SK-N-SH (cell line): ENCODE data around the gene INPP5E. TPM values are rescaled to one million over a fixed set of nuclear protein-coding genes. Genes with fewer than 3 reads are reported as not detected.

ENCODE experiments used
- CTCF ChIA-PET: fragments of 300-600, 350-600 bp; formaldehyde crosslinking; extraction: SDS; loops from one replicate; lab custom pipeline; 2021; lab: Yijun Ruan, JAX
- POLR2A ChIA-PET: fragments of 350-600 bp; sonication (Branson Sonifier 250); formaldehyde crosslinking; extraction: SDS; loops from one replicate; lab custom pipeline; 2020; ENCODE audit warnings: antibody characterized with exemption, inconsistent platforms; lab: Yijun Ruan, JAX
- DNase-seq: peaks from one replicate; pipeline ENCODE4 v3.0.0; 2012
- H2AFZ ChIP-seq: fragments of 200-600 bp; sonication (generic); 2 replicates; pipeline ENCODE4 v1.8.1; 2016; ENCODE audit warnings: antibody characterized with exemption, mild to moderate bottlenecking, low read depth
- H3F3A ChIP-seq: fragments of 200-600 bp; sonication (generic); replicated peaks from 2 replicates; pipeline ENCODE3; 2016; ENCODE audit warnings: antibody characterized with exemption, mild to moderate bottlenecking; ENCODE audit not compliant: insufficient read depth
- H3K27ac ChIP-seq, 2 experiments: fragments of 200-500 bp in 1 of 2; fragments of 200-600 bp in 1 of 2; sonication (Bioruptor generic) in 1 of 2; sonication (generic), shearing (Covaris generic) in 1 of 2; 2 replicates each; pipeline versions ENCODE4 v1.5.1 to v1.6.1; 2014 to 2016; ENCODE audit warnings: low read depth in 2 of 2, inconsistent platforms in 1 of 2, low read length in 1 of 2, mild to moderate bottlenecking in 1 of 2, mixed read lengths in 1 of 2
- H3K27me3 ChIP-seq: fragments of 200-600 bp; sonication (generic), shearing (Covaris generic); 2 replicates; pipeline ENCODE4 v1.6.1; 2016; ENCODE audit warnings: mixed run types; ENCODE audit not compliant: insufficient read depth
- H3K36me3 ChIP-seq, 2 experiments: fragments of 200-500 bp in 1 of 2; fragments of 200-600 bp in 1 of 2; sonication (Bioruptor generic) in 1 of 2; sonication (generic) in 1 of 2; replicated peaks in 1 of 2; 2 replicates each; pipeline versions ENCODE3 to v1.5.1; 2014 to 2016; ENCODE audit warnings: low read length in 1 of 2, mild to moderate bottlenecking in 1 of 2; ENCODE audit not compliant: insufficient read depth in 2 of 2, control insufficient read depth in 1 of 2
- H3K4me1 ChIP-seq, 2 experiments: fragments of 200-500 bp in 1 of 2; fragments of 200-600 bp in 1 of 2; sonication (Bioruptor generic) in 1 of 2; sonication (generic), shearing (Covaris generic) in 1 of 2; 2 replicates each; pipeline versions ENCODE4 v1.5.1 to v1.6.1; 2014 to 2016; ENCODE audit warnings: low read depth in 1 of 2, low read length in 1 of 2, mixed run types in 1 of 2; ENCODE audit not compliant: insufficient read depth in 2 of 2, control insufficient read depth in 1 of 2
- H3K4me2 ChIP-seq: fragments of 200-600 bp; sonication (generic), shearing (Covaris generic); 2 replicates; pipeline ENCODE4 v1.6.1; 2017; ENCODE audit warnings: mixed run types
- H3K4me3 ChIP-seq, 2 experiments: fragments of 200-500 bp in 1 of 2; fragments of 200-600 bp in 1 of 2; sonication (Bioruptor generic) in 1 of 2; sonication (generic), shearing (Covaris generic) in 1 of 2; 2 replicates each; pipeline versions ENCODE4 v1.5.1 to v1.8.1; 2014 to 2016; ENCODE audit warnings: low read depth in 2 of 2, inconsistent platforms in 1 of 2, low read length in 1 of 2, mild to moderate bottlenecking in 1 of 2, mixed read lengths in 1 of 2, moderate library complexity in 1 of 2
- H3K79me2 ChIP-seq: fragments of 200-600 bp; sonication (generic); 2 replicates; pipeline ENCODE4 v1.8.1; 2017; ENCODE audit warnings: mild to moderate bottlenecking; ENCODE audit not compliant: insufficient read depth
- H3K9ac ChIP-seq: fragments of 200-600 bp; sonication (generic); 2 replicates; pipeline ENCODE4 v1.6.1; 2017; ENCODE audit warnings: mixed run types
- H3K9me2 ChIP-seq: fragments of 200-600 bp; sonication (generic); 2 replicates; pipeline ENCODE4 v1.6.1; 2017; ENCODE audit warnings: mixed run types
- H3K9me3 ChIP-seq: fragments of 200-600 bp; sonication (generic); 2 replicates; pipeline ENCODE4 v1.6.1; 2017; ENCODE audit warnings: mixed run types, mild to moderate bottlenecking, moderate library complexity
- H4K20me1 ChIP-seq: fragments of 200-600 bp; sonication (generic); 2 replicates; pipeline ENCODE4 v1.6.1; 2017; ENCODE audit warnings: mild to moderate bottlenecking, mixed run types; ENCODE audit not compliant: insufficient read depth
- CTCF ChIP-seq: fragments of 200-600 bp; sonication (generic); IDR thresholded peaks from 2 replicates; pipeline ENCODE4 v1.6.1; 2017; ENCODE audit warnings: antibody characterized with exemption, mild to moderate bottlenecking, moderate library complexity
- FOXM1 ChIP-seq: IDR thresholded peaks from 2 replicates; pipeline ENCODE4 v1.4.0; 2012; ENCODE audit warnings: low read depth, mild to moderate bottlenecking
- GABPA ChIP-seq: IDR thresholded peaks from 2 replicates; pipeline ENCODE4 v1.4.0; 2012; ENCODE audit warnings: low read depth, mild to moderate bottlenecking
- GATA2 ChIP-seq: sonication (generic); formaldehyde crosslinking; IDR thresholded peaks from 2 replicates; pipeline ENCODE4 v1.5.0; 2020; ENCODE audit warnings: mild to moderate bottlenecking, missing genetic modification reagents
- MEF2A ChIP-seq: IDR thresholded peaks from 2 replicates; pipeline ENCODE4 v1.4.0; 2012; ENCODE audit warnings: low read depth, borderline replicate concordance
- NFIC ChIP-seq: IDR thresholded peaks from 2 replicates; pipeline ENCODE4 v1.4.0; 2012; ENCODE audit warnings: borderline replicate concordance
- RAD21 ChIP-seq: IDR thresholded peaks from 2 replicates; pipeline ENCODE4 v1.6.1; 2012; ENCODE audit warnings: mild to moderate bottlenecking, low read length
- SMC3 ChIP-seq: IDR thresholded peaks from 2 replicates; pipeline ENCODE4 v1.6.1; 2012; ENCODE audit warnings: low read depth, low read length, improper control_type of control experiment
- TAF1 ChIP-seq: IDR thresholded peaks from 2 replicates; pipeline ENCODE4 v1.6.1; 2012; ENCODE audit warnings: low read depth, mild to moderate bottlenecking, low read length, moderate library complexity, borderline replicate concordance
- TEAD4 ChIP-seq: IDR thresholded peaks from 2 replicates; pipeline ENCODE4 v1.4.0; 2012; ENCODE audit warnings: mild to moderate bottlenecking, borderline replicate concordance; ENCODE audit not compliant: insufficient read depth
- ZBTB33 ChIP-seq: IDR thresholded peaks from 2 replicates; pipeline ENCODE4 v1.4.0; 2012; ENCODE audit warnings: low read depth, borderline replicate concordance
- whole genome bisulfite sequencing: methylation state at CpG from one replicate; pipeline ENCODE4 v1.1.6; 2017; ENCODE audit warnings: low lambda C conversion rate; 5-methylcytosine and 5-hydroxymethylcytosine counted together
- polyA plus RNA-seq, 3 experiments: library from polyadenylated mRNA; depleted of rRNA; stranded (reverse); fragments of >200 nt; gene quantifications; 2 replicates each; pipeline ENCODE4 v1.2.3, GENCODE V29; 2012

INPP5E gene
- polyA plus RNA-seq, 1 of the 3 experiments (the other 2 are of a cell fraction) = 12.8 TPM

DNA sequence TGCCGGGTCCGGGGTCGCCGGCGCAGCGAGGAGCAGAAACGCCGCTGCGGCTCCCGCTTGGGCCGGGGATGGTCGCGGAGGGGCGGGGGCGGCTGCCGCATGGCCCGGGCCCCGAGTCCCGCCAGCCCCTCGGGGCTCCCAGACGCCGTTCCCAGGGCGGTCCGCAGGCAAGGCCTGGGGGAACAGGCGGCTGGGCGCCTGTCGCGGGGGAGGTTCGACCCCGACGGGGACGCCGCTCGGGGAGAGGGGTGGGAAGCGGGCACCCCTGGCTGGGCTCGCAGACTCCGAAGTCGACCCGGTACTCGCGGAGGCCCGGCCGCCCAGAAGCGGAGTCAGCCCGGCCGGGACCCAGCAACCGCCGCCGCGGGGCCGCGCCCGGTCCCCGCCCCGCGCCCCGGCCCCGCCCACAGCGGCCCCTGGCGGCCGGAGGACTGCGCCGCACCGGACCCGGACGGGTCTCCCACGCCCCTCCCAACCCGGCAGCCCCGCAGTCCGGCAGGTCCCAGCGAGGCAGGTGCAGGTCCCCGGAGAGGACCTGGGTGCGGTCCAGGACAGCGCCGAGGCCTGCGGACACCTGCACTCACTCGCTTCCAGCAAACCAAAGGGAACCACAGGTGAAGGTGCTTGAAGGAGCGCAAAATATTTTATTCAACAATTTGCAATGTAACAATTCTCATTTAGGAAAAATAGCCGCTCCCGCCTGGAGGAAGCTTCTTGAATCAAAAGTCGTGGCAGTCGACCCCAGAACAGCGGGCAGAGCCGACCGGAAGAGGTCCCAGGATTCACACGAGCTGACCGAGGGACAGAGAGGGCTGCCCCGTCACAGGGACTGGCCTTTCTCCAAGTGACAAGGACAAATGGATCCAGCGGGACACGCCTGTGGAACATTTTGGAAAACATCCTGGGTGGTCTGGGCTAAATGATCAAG lies at the start of gene INPP5E (continued):
- no peak for TF ChIP-seq MEF2A
- no peak for TF ChIP-seq FOXM1
- no peak for TF ChIP-seq ZBTB33
- TF ChIP-seq TAF1 = 0 out of 2 replicates have a peak, but pooled peaks have one; percentile 33
- no peak for TF ChIP-seq TEAD4
- TF ChIP-seq GATA2 = no peak
- 0 out of 2 replicates have a peak, but pooled peaks have one; percentile 10 for TF ChIP-seq GABPA
- TF ChIP-seq CTCF = peak; percentile 57

- ChIA-PET POLR2A (no interaction called here), CTCF (interaction anchor here (0.6 to 8.2 kb wide), 63 partner anchors 9 to 1046 kb away, joined by 3 to 320 read pairs (median 4); no protein-coding TSS in a partner anchor)
- no peak overlapping the region for H3K9ac ChIP-seq
- WGBS = 25% methylated on average over 18 of the region's 22 CpGs
- H3F3A ChIP-seq = peaks cover 2% of the 10 kb centered on the region
- no peak overlapping the region for H3K27ac ChIP-seq
- no peak overlapping the region for H2AFZ ChIP-seq
- H3K9me3 ChIP-seq = no peaks in the 10 kb centered on the region
- H3K4me1 ChIP-seq = peaks cover 0 to 16% of the 10 kb centered on the region in 2 experiments; a peak in 1 of 4 replicates
- peak; percentile 99 for TF ChIP-seq SMC3
- peak; percentile 99 for TF ChIP-seq CTCF
- TF ChIP-seq NFIC = no peak
- TF ChIP-seq ZBTB33 = no peak
- TF ChIP-seq RAD21 = peak; percentile 94
- H3K4me2 ChIP-seq = no peak overlapping the region
- DNase-seq = peak; percentile 81
- H3K36me3 ChIP-seq = no peaks in the 10 kb centered on the region
- peak overlapping the region in 1 of 2 experiments; percentile 55; a peak in 1 of 4 replicates for H3K4me3 ChIP-seq
- H3K9me2 ChIP-seq = no peaks in the 10 kb centered on the region
- no peaks in the 10 kb centered on the region for H3K79me2 ChIP-seq
- no peaks in the 10 kb centered on the region; the same call in 1 of the 2 replicates for H4K20me1 ChIP-seq
- H3K27me3 ChIP-seq = no peaks in the 10 kb centered on the region
Observed at GRCh38 chr9:136488247-136489214, 48.9 kb upstream of the INPP5E start.
